ENCODE measurements around the gene ENDOV.

DNA sequence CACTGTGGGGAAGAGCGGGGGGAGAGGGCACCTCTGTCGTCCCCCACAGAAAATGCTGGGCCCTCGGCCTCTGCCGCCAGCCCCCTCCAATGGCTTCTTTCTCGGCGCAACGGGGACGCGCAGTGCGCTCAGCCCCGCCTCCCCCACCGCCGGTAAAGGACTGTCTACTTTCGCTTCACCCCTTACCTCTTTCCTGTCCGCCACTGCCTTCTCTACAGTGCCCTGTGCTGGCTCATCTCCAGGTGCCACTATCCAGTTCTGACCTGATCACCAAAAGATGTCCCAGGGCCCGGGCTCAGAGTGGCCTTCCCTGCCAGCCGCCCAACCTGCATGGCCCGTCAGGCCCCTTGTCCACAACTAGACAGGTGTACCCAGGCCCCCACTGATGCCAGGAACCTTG is 7.3 kb downstream of the ENDOV start:
- TF ChIP-seq CTCF (IDR thresholded peaks at IDR 0.05) = no peak
- no peak for TF ChIP-seq POLR2A (IDR thresholded peaks at IDR 0.05)

All from body of pancreas (tissue), 4 donors.